ENCODE data around the gene TMC7. TPM values are rescaled to one million over a fixed set of nuclear protein-coding genes. Genes with fewer than 3 reads are reported as not detected.
A peak's percentile ranks its signal among the peaks of the same experiment; 100 is the strongest.

TMC7 gene
- polyA plus RNA-seq, 3 donors, result 1.6 to 1.7 (median 1.7) TPM

DNA sequence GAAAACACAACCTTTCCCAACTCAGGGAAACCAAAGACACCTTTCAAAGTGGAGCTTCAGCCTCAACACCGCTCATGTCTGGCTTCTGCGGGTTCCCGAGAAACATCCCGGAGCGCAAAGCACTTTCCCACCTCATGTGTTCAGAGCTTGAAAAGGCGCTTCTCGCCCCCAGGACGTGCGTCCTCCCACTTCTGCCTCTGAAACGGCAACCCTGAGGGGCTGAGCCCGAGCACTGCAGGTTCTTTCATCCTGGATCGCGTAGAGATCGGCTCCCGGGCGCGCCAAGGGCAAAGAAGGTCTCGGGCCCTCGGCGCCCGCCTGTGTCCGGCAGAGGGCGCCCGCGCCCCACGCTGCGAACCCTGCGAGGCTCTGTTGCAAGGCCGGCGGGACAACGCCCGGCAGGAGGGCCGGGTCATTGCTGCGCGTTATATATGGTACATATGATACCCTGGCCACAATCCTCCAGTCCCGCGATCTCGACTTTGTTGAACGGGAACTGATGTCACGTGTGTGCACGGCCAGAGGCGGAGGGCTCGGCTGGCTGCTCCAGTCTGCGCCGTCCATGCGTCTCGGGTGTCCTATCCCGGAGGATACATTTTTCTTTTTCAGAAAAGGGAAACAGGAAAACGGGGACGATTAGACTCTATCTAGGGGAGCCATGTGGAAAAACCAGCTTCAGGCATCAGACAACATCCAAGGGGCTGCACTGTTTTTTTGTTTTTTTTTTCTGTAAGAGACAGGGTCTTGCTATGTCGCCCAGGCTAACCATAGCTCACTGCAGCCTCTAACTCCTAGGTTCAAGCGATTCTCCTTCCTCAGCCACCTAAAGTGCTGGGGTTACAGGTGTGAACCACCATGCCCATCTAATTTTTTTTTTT, 102.8 kb downstream of the TMC7 start:
- DNase-seq (ENCODE audit: low read depth in 3 of 3, low spot score in 2 of 3), result peak in 2 of 3 donors; percentile 70 to 78

GRCh38 chr16:19088341-19088916, 104.7 kb downstream of the TMC7 start:
- no peak for DNase-seq (ENCODE audit: low read depth in 3 of 3, low spot score in 2 of 3)

GRCh38 chr16:19089410-19089955, 105.7 kb downstream of the TMC7 start:
- DNase-seq (ENCODE audit: low read depth in 3 of 3, low spot score in 2 of 3), result no peak

- DNase-seq (ENCODE audit: low read depth in 3 of 3, low spot score in 2 of 3), result no peak
These were observed 107.2 kb downstream of the TMC7 start for GRCh38 chr16:19090916-19091315.

- DNase-seq (ENCODE audit: low read depth in 3 of 3, low spot score in 2 of 3), result no peak
These were observed 109.1 kb downstream of the TMC7 start for GRCh38 chr16:19092653-19093410.

- no peak for DNase-seq (ENCODE audit: low read depth in 3 of 3, low spot score in 2 of 3)
These were observed 110.2 kb downstream of the TMC7 start for GRCh38 chr16:19093631-19094541.

GRCh38 chr16:19094542-19095365, 111.0 kb downstream of the TMC7 start:
- no peak for DNase-seq (ENCODE audit: low read depth in 3 of 3, low spot score in 2 of 3)

DNA sequence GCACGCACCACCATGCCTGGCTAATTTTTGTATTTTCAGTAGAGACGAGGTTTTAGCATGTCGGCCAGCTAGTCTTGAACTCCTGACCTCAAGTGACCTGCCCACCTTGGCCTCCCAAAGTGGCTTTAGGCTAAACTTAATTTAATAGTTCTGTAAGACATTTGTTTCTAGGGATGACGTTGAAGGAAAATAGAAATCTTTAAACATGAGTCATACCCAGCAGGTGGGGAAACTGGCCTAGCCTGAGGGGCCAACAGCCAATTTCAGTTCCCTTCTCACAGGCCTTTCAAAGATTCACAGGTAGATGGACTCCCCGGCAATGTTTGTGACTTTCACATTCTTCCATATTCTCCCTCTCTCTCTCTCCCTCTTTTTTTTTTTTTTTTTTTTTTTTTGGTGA, 111.9 kb downstream of the TMC7 start:
- DNase-seq (ENCODE audit: low read depth in 3 of 3, low spot score in 2 of 3), result no peak

DNA sequence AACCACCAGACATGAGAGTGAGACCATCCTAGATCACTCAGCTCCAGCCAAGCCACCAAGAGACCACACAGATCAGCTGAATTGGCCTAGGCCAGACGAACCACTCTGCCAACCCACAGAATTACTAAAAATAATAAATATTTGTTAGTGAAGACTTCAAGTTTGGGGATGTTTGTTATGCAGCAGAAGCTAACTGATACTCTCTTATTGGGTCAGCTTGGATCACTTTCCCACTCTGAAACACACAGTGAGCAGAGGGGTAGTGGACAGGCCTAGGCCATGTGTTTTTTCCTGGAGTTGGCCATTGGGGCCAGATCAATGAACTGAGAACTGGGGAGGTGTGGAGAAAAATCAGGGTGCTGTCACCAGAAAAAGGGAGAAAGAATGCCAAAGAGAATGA, 114.4 kb downstream of the TMC7 start:
- DNase-seq (ENCODE audit: low read depth in 3 of 3, low spot score in 2 of 3), result no peak

DNA sequence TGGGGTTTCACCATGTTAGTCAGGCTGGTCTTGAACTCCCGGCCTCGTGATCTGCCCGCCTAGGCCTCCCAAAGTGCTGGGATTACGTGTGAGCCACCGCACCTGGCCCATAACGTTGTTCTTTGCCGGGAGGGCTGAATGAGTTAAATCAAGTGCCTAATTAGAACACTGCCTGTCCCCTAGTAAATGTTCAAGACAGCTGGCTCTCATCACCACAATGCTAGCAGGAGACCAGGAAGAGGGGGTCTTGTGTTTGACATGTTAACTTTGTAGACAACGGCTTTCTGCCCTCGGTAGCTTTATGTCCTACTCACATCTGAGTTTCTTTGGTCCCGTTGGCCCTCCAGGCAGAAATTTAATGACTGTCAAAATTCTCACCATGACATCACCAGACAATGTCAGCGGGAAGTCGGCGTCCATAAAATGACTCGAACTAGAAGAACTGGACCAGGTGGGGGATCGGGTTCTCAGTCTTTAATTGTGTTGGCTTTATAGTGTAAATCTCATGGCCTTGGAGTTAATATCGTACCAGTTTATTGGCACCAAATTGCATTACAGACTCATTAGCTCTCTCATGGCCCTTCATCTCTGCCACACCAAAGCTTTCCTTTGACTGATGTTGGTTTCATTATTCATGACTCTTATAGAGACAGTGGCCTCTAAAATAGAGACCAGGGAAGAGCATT, 118.6 kb downstream of the TMC7 start:
- DNase-seq (ENCODE audit: low read depth in 3 of 3, low spot score in 2 of 3), result no peak

DNA sequence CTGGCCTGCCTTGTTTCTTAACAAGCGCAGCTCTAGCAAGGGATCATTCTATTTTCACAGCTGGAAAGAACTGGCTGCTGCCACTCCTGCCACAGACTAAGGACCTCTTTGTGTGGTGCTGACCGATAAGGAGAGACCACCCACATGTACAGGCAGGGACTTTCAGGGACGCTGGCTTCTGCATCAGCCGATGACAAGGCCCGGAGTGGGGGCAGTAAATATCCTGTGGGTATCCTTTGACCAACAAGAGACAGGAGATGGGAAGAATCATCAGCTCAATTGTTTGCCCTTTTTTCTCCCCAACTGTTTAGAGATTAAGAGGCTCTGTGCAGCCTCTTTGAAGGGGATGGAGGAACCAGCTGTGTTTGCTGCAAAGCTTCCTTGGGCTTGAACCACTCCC, 120.9 kb downstream of the TMC7 start:
- DNase-seq (ENCODE audit: low read depth in 3 of 3, low spot score in 2 of 3), result no peak

GRCh38 chr16:19105131-19105530, 121.4 kb downstream of the TMC7 start:
- DNase-seq (ENCODE audit: low read depth in 3 of 3, low spot score in 2 of 3), result no peak

- DNase-seq (ENCODE audit: low read depth in 3 of 3, low spot score in 2 of 3), result no peak
These were observed 122.3 kb downstream of the TMC7 start for GRCh38 chr16:19105891-19106624.

GRCh38 chr16:19106625-19107020, 122.9 kb downstream of the TMC7 start:
- no peak for DNase-seq (ENCODE audit: low read depth in 3 of 3, low spot score in 2 of 3)

DNA sequence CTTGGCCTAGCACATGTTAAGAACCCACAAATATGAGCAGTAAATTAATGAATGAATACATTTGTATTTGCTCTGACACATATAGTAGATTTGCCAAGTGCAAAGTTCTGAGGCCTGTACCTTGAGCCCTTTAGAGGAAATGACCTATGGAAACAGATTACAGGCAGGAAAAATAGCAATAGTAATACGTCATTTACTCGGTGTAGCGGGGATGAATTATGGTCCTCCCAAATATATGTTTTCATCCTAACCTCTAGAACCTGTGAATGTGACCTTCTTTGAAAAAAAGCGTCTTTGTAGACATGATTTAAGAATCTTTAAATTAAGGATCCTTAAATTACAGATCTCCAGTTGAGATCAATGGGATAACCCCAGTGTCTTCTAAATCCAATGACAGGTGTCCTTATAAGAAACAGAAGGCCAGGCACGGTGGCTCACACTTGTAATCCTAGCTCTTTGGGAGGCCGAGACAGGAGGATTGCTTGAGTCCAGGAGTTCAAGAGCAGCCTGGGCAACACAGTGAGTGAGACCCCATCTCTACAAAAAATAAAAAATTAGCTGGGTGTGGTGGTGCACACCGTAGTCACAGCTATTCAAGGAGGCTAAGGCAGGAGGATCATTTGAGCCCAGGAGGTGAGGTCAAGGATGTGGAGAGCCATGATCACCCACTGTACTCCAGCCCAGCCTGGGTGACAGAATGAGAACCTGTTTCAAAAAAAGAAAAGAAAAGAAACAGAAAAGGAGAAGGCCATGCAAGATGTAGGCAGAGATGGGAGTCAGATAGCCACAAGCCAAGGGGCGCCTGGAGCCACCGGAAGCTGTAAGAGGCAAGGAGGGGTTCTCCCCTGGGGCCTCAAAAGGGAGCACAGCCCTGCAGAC, 124.9 kb downstream of the TMC7 start:
- DNase-seq (ENCODE audit: low read depth in 3 of 3, low spot score in 2 of 3), result no peak

DNA sequence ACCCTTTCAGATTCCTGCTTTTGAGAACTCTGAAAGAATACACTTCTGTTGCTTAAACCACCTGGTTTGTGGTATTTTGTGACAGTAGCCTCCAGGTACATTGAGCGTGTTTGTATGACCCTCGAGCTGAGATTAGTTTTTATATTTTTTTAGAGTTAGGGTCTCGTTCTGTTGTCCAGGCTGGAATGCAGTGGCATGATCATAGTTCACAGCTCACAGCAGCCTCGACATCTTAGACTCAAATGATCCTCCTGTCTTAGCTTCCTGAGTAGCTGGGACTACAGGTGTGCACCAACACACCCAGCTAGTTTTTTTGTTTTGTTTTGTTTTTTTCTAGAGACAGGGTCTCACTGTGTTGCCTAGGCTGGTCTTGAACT, 125.5 kb downstream of the TMC7 start:
- DNase-seq (ENCODE audit: low read depth in 3 of 3, low spot score in 2 of 3), result no peak

Data from right renal cortex interstitium (tissue), 3 donors.